ENCODE data around the gene ATXN1. TPM values are rescaled to one million over a fixed set of nuclear protein-coding genes. Genes with fewer than 3 reads are reported as not detected.

The ATXN1 gene
- total RNA-seq, 1 donor from 2014 or later = 64.5 TPM

DNA sequence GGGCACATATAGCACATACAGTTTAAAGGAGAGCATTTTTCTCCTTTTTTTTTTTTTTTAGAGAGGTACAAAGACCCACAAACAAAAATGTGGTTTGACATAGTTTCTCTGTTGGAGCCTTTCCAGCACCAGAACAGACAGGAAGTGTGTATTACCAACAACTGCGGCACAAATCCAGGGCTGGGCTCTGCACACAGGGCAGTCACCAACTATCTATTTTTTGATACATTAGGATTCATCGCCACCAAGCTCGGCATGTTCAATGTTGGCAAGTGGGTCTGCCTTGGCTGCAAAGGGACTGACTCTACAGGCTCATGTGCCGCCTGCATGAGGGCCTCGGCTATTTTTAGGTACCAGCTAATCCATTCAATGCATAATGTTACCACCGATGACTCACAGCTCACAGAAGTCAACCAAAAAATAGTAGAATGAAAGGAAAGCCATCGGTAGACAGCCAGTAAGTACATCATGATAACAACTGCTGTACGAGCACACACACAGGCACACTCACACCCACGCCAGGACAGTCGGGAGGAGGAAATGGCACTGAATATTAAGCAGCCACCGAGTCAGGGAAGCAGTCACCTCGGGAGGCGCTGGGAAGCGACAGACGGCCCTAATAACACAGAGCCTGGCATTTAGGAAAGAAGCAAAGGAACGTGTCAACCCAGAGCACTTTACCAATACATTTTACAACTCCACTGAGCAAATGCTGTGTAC lies 441.3 kb downstream of the ATXN1 start:
- peak overlapping the region; percentile 96 for H3K27ac Mint-ChIP-seq (ENCODE audit: unreplicated experiment)
- H3K36me3 Mint-ChIP-seq (ENCODE audit: low read depth) = peaks cover 6% of the 10 kb centered on the region
- TF ChIP-seq, protein P1, sequence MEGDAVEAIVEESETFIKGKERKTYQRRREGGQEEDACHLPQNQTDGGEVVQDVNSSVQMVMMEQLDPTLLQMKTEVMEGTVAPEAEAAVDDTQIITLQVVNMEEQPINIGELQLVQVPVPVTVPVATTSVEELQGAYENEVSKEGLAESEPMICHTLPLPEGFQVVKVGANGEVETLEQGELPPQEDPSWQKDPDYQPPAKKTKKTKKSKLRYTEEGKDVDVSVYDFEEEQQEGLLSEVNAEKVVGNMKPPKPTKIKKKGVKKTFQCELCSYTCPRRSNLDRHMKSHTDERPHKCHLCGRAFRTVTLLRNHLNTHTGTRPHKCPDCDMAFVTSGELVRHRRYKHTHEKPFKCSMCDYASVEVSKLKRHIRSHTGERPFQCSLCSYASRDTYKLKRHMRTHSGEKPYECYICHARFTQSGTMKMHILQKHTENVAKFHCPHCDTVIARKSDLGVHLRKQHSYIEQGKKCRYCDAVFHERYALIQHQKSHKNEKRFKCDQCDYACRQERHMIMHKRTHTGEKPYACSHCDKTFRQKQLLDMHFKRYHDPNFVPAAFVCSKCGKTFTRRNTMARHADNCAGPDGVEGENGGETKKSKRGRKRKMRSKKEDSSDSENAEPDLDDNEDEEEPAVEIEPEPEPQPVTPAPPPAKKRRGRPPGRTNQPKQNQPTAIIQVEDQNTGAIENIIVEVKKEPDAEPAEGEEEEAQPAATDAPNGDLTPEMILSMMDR (IDR thresholded peaks at IDR 0.05) = no peak
- no peaks in the 10 kb centered on the region for H3K9me3 Mint-ChIP-seq (ENCODE audit: low read depth)
- H3K4me3 Mint-ChIP-seq (ENCODE audit: unreplicated experiment) = peak overlapping the region; percentile 46
- H3K4me1 Mint-ChIP-seq (ENCODE audit: low read depth) = peaks cover 72% of the 10 kb centered on the region
- no peak for DNase-seq (ENCODE audit: low spot score)
- no peaks in the 10 kb centered on the region for H3K27me3 Mint-ChIP-seq (ENCODE audit: low read depth)

DNA sequence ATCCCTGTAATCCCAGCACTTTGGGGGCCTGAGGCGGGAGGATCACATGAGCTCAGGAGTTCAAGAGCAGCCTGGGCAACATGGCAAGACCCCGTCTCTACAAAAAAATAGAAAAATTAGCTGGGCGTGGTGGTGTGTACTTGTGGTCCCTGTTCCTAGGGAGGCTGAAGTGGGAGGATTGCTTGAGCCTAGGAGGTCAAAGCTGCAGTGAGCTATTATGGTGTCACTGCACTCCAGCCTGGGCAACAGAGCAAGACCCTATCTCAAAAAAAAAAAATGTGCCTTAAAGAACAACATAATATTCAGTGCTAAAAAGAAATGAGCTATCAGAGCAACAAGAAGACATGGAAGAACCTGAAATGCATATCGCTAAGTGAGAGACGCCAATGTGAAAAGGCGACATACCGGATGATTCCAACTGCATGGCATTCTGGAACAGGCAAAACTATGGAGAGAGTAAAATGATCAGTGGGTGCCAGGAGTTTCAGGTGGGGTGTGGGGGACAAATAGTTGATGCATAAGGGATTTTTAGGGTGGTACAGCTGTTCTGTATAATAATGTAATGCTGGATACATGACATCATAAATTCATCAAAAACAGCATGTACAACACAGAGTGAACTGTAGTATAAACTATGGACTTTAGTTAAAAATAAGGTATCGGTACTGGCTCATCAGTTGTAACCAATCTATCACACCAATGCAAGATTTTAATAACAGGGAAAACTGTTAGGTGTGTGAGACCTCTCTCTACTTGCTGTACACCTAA lies 442.1 kb downstream of the ATXN1 start:
- Mint-ChIP-seq H3K36me3 (ENCODE audit: low read depth) (peaks cover 5% of the 10 kb centered on the region), H3K4me3 (ENCODE audit: unreplicated experiment) (no peak overlapping the region), H3K27ac (ENCODE audit: unreplicated experiment) (peak overlapping the region; percentile 96), H3K9me3 (ENCODE audit: low read depth) (no peaks in the 10 kb centered on the region), H3K4me1 (ENCODE audit: low read depth) (peaks cover 66% of the 10 kb centered on the region), H3K27me3 (ENCODE audit: low read depth) (no peaks in the 10 kb centered on the region)
- no peak for DNase-seq (ENCODE audit: low spot score)
- TF ChIP-seq, protein P1 (IDR thresholded peaks at IDR 0.05) = no peak

DNA sequence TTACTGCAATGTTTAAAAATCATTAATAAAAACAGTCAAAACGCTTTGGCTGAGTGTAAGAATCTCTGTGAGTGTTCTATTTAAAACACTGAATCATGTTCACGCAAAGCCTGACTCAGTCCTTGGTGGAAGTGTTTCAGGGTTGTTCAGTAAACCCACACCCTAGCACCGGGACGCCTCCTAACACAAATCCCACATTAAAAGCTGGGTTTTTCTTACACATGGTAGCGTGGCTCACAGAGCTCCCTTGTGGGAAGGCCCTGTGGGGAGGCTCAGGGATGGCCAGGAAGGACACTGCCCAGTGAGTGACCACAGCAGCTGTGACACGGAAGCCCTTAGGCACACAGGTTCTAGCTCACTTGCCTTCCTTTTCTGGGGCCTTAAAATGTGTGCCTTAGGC lies 442.7 kb downstream of the ATXN1 start:
- H3K36me3 Mint-ChIP-seq (ENCODE audit: low read depth) = peaks cover 5% of the 10 kb centered on the region
- no peak overlapping the region for H3K4me3 Mint-ChIP-seq (ENCODE audit: unreplicated experiment)
- H3K4me1 Mint-ChIP-seq (ENCODE audit: low read depth) = peaks cover 65% of the 10 kb centered on the region
- TF ChIP-seq, protein P1 (IDR thresholded peaks at IDR 0.05) = no peak
- peak overlapping the region; percentile 96 for H3K27ac Mint-ChIP-seq (ENCODE audit: unreplicated experiment)
- H3K9me3 Mint-ChIP-seq (ENCODE audit: low read depth) = no peaks in the 10 kb centered on the region
- DNase-seq (ENCODE audit: low spot score) = no peak
- H3K27me3 Mint-ChIP-seq (ENCODE audit: low read depth) = no peaks in the 10 kb centered on the region

DNA sequence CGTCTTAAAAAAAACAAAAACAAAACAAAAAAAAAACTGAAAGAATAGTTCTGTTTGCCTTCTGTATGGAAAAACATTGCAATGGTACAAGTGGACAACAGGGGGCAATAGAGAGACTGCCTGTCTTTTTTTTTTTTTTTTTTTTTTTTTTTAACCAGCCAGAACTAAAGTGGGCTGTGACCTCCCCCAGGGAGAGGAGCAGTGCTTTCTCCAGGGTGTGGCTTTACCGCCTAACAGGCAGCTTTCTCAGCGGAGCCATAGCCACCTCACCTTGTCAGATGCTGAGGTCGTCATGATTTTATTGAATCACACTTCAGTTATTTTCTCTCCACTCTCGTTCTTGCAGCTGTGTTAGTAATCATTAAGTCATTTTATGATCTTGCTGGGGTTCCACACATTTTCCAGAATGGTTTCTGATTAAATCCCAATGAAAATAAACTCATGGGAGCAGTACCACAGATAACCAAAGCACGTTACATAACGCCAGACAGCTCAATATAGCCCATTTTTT lies 444.5 kb downstream of the ATXN1 start:
- DNase-seq (ENCODE audit: low spot score) = no peak
- H3K36me3 Mint-ChIP-seq (ENCODE audit: low read depth) = peaks cover 2% of the 10 kb centered on the region
- TF ChIP-seq, protein P1 (IDR thresholded peaks at IDR 0.05) = peak; percentile 88
- H3K9me3 Mint-ChIP-seq (ENCODE audit: low read depth) = no peaks in the 10 kb centered on the region
- H3K4me1 Mint-ChIP-seq (ENCODE audit: low read depth) = peaks cover 50% of the 10 kb centered on the region
- H3K27me3 Mint-ChIP-seq (ENCODE audit: low read depth) = no peaks in the 10 kb centered on the region
- H3K27ac Mint-ChIP-seq (ENCODE audit: unreplicated experiment) = peak overlapping the region; percentile 59
- no peak overlapping the region for H3K4me3 Mint-ChIP-seq (ENCODE audit: unreplicated experiment)

DNA sequence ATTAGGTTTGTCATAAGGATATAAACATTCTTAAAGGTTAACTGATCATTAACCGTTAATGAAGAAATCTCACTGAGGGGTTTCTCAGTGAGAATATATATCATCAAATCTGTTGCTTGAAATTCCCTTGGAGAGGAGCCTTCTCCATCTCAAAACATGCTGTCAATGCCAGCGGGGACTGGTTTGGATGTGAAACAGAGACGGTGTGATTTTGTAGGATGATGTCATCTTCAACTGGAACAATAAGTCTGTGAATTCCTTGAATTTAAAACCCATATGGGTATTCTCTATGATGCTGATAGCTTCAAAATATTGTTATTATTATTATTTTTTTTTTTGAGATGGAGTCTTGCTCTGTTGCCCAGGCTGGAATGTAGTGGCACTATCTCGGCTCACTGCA lies 447.0 kb downstream of the ATXN1 start:
- no peaks in the 10 kb centered on the region for H3K27me3 Mint-ChIP-seq (ENCODE audit: low read depth)
- peaks cover 4% of the 10 kb centered on the region for H3K36me3 Mint-ChIP-seq (ENCODE audit: low read depth)
- H3K27ac Mint-ChIP-seq (ENCODE audit: unreplicated experiment) = no peak overlapping the region
- H3K4me1 Mint-ChIP-seq (ENCODE audit: low read depth) = peaks cover 25% of the 10 kb centered on the region
- DNase-seq (ENCODE audit: low spot score) = no peak
- no peaks in the 10 kb centered on the region for H3K9me3 Mint-ChIP-seq (ENCODE audit: low read depth)
- TF ChIP-seq, protein P1 (IDR thresholded peaks at IDR 0.05) = no peak
- no peak overlapping the region for H3K4me3 Mint-ChIP-seq (ENCODE audit: unreplicated experiment)

All from chondrocyte (in vitro differentiated cells).